ENCODE measurements around the gene KCNT1.

DNA sequence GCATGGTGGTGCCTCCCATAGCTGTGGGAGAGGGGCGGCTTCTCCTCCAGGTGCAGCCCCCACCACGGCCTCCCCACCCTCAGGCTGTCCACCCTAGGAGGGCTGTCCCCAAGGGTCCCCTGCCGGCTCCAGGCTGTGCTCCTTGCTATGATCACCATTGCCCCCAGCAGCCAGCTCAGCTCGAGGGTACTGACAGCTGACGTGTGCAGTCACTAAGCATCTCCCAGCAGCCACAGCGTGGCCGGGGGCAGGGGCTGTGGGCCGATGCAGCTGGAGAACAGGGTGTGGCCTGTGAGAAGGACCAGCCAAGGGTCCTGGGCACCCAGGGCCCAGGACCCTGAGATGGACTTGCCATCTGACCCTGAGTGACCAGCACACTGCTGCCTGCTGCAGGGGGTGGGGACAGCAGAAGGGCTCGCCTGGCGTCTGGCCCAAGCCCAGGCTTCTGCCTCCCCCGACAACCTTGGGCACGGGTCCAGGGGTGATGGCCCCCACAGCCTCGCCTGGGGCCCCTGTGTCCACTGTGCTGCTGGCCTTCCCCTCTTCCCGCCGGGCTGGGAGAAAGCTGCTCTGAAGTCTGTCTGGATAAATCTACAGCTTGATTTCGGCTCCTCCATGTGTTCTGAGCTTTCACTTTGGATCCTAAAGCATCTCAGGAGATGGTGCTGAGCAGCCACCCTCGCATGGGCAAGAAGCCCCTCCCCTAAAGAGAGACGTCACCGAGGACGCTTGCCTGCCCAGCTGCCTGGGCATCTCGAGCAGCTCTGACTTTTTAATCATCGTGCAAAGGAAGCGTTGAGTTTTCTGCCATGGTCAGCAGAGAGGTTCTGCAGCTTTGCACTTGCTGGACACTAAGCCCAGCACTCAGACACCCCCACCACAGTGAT, 5.5 kb downstream of the KCNT1 start:
- TF ChIP-seq, protein P1, sequence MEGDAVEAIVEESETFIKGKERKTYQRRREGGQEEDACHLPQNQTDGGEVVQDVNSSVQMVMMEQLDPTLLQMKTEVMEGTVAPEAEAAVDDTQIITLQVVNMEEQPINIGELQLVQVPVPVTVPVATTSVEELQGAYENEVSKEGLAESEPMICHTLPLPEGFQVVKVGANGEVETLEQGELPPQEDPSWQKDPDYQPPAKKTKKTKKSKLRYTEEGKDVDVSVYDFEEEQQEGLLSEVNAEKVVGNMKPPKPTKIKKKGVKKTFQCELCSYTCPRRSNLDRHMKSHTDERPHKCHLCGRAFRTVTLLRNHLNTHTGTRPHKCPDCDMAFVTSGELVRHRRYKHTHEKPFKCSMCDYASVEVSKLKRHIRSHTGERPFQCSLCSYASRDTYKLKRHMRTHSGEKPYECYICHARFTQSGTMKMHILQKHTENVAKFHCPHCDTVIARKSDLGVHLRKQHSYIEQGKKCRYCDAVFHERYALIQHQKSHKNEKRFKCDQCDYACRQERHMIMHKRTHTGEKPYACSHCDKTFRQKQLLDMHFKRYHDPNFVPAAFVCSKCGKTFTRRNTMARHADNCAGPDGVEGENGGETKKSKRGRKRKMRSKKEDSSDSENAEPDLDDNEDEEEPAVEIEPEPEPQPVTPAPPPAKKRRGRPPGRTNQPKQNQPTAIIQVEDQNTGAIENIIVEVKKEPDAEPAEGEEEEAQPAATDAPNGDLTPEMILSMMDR (conservative IDR thresholded peaks at IDR 0.05; ENCODE audit: low read depth, low read length), result no peak
- TF ChIP-seq EZH2 (IDR thresholded peaks at IDR 0.05; ENCODE audit: borderline replicate concordance, low read depth, low read length, poor library complexity, severe bottlenecking), result no peak
